ENCODE data around the gene PACSIN2.

- no peak for TF ChIP-seq CTCF (IDR thresholded peaks at IDR 0.05)
- TF ChIP-seq POLR2A (IDR thresholded peaks at IDR 0.05) = no peak
Observed at GRCh38 chr22:42939451-42939881, 75.5 kb downstream of the PACSIN2 start.
